OCI-M2 (cell line): ENCODE data around the gene SPHK1.

Experiments used
- DNase-seq: peaks from one replicate; lab custom pipeline; 2025; ENCODE audit not compliant: unreplicated experiment; lab: John Stamatoyannopoulos, UW

The SPHK1 gene

GRCh38 chr17:76432004-76432403 lies 47.6 kb downstream of the SPHK1 start:
- no peak for DNase-seq

GRCh38 chr17:76432712-76433336 lies 48.4 kb downstream of the SPHK1 start:
- no peak for DNase-seq

- no peak for DNase-seq
Observed at GRCh38 chr17:76433693-76434092, 49.3 kb downstream of the SPHK1 start.

- DNase-seq, result no peak
Observed at GRCh38 chr17:76434870-76435269, 50.5 kb downstream of the SPHK1 start.

- DNase-seq, result no peak
Observed at GRCh38 chr17:76435751-76436150, 51.3 kb downstream of the SPHK1 start.
